Testis (tissue), 2 donors: ENCODE data around the gene PEX11B.

Experiments
- CTCF ChIP-seq, 3 experiments: fragments of 450-650 bp in 2 of 3; fragments of 200-600 bp in 1 of 3; sonication (generic) in 1 of 3; IDR thresholded peaks; one replicate each; pipeline ENCODE4 v1.5.1; 2016 to 2019; ENCODE audit warnings: antibody characterized with exemption in 3 of 3, mild to moderate bottlenecking in 2 of 3, moderate library complexity in 1 of 3
- POLR2A ChIP-seq: fragments of 450-650 bp; IDR thresholded peaks from one replicate; pipeline ENCODE4 v1.6.1; 2017; ENCODE audit warnings: antibody characterized with exemption, mild to moderate bottlenecking, moderate library complexity

- TF ChIP-seq CTCF (IDR thresholded peaks at IDR 0.05) (no peak), POLR2A (no peak)
Observed at GRCh38 chr1:145912128-145912641, 6.3 kb downstream of the PEX11B start.
